Measurements from ENCODE around the gene ECI2.
"Not testable (repeated sequence)": the region's sequence is repeated elsewhere in the genome, so short reads cannot be mapped to it uniquely, and the experiment has no call there.

Gene ECI2

DNA sequence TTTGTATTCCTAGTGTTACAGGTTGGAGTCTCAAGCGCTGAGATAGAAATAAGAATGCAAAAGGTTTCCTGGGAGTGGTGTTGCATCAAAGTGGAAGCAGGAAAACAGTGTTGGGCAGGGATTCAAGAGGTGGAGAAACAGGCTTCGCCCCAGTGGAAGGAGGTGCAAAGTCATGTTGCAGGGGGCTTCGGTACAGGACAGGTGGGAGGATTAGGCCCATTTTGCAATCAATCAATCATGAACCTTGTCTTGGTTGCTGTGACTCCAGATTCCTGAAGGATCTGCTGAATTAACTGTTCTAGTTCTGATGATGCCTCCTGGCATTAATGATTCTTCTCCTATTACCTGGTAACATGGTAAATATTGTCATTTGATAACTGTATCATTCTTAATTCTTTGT lies 34.1 kb downstream of the ECI2 start:
- DNase-seq = no peak

DNA sequence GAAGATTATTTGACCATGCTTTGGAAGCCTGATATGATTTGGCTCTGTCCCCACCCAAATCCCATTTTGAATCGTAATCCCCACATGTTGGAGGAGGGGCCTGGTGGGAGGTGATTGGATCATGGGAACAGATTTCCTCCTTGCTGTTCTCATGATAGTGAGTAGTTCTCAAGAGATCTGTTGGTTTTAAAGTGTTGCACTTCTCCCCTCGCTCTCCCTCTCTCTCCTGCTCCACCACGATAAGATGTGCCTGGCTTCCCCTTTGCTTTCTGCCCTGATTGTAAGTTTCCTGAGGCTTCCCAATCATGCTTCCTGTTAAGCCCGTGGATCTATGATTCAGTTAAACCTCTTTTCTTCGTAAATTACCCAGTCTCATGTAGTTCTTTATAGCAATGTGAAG lies 34.7 kb downstream of the ECI2 start:
- DNase-seq = no peak

DNA sequence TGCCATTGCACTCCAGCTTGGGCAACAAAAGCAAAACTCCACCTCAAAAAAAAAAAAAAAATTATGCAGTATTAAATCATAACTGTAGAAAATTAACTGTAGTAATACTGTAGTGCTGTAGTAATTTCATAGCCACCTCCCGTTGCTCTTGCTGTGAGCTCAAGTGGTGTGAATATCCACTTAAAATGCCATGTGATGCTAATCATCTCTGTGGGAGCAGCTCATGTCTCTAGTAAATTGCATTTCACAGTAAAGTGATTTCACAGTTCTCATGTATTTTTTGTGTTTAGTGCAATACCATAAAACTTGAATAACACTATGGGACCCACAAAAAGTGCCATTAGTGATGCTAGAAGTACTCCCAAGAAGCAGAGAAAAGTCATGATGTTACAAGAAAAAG lies 42.1 kb downstream of the ECI2 start:
- DNase-seq = no peak

DNA sequence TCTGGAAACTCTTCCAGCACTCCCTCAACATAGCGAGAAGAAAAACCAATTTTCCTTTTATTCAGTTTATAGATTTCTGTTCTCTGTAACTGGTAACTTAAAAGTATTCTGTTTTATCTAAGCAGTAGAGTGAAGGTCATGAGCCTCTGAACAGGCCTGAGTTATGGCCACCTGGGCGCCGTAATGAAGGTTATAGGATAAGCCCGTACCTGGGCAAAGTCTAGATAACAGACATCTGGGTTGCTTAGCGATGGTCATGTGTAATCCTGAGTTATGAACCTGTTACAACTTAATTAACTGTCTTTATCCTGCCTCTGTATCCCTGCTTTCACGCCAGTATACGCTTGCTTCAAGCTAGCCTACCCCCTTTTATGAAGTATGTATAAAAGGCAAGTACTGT lies 43.4 kb downstream of the ECI2 start:
- no peak for DNase-seq

DNA sequence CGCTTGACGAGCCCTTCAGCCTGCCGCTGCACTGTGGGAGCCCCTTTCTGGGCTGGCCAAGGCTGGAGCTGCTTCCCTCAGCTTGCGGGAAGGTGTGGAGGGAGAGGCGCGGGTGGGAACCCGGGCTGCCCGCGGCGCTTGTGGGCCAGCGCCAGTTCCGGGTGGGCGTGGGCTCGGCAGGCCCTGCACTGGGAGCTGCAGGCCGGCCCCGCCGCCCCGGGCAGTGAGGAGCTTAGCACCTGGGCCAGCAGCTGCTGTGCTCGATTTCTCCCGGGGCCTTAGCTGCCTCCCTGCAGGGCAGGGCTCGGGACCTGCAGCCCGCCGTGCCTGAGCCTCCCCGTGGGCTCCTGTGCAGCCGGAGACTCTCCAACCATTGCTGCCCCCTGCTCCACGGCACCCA lies 45.3 kb downstream of the ECI2 start:
- DNase-seq = not testable (repeated sequence)

DNA sequence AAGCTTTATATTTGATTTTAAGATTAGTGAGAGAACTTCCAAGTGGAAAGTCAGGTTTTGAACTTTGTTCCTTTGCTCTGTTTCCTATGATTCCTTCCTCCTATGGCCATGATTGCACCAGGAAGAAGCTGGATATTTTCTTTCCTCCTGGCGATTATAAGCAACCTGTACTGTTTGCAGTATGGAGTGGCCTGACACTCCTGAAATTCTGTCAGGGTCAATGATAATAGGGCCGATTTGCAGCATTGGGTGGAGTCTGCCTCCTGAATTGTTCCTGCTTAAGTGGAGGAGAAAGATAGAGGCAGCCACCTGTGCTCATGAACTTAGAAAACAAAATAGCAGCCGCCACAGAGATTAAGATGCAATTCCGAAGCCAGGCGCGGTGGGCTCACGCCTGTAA lies 46.7 kb downstream of the ECI2 start:
- no peak for DNase-seq

DNA sequence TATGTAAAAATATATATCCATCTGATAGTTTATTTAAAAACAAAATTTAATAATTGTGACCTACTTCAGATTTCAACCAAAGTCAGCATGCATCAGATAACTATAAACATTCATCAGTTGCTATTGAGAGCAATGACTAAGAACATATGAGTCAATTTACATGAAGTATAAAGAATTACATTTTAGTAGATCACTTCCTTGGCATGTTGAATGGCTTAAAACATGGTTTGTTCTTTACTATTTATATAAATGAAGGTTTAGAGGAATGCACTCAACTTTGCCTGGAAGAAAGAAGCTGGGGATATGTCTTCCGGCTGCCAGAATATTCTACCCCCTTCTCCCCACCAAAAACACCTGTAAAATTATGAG lies 50.1 kb downstream of the ECI2 start:
- DNase-seq = no peak

DNA sequence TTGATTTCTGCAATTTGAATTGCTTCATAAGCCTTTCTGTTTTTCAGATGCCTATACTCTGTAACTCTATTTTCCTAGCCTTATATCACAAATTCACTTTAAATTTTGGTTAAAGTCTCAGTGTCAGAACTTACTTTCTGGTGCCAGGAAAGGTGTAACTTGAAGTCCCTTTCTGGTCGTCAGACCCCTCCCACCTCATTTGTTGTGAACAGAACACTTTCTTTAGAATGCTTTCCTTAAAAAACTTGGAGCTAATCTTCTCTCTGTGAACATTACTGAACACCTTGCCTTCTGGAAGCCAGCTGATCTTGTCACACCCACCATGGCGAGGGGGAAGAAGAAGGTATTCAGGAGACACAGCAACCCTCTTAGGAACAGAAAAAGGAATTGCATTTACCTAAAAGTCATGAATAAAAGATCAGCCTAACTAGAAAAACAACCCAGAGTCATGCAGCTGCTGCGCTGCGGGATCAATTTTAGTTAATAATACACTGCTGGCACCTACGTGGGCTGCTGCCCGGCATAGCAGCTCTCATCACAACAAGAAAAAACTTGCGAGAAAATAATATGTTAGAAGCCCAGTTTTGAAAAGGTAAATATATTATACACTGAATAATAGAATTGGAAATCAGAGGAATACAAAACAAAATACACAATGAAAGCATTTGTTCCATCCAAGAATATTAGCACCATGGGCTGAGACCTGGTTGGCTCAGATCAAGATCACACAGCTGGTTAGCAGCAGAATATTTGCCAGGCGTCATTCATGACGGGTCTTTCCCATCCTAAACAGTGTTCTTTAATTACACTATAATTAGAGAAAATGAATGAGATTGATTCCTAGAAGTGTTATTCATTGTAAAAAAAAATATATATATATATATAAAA lies 50.7 kb downstream of the ECI2 start:
- no peak for DNase-seq

DNA sequence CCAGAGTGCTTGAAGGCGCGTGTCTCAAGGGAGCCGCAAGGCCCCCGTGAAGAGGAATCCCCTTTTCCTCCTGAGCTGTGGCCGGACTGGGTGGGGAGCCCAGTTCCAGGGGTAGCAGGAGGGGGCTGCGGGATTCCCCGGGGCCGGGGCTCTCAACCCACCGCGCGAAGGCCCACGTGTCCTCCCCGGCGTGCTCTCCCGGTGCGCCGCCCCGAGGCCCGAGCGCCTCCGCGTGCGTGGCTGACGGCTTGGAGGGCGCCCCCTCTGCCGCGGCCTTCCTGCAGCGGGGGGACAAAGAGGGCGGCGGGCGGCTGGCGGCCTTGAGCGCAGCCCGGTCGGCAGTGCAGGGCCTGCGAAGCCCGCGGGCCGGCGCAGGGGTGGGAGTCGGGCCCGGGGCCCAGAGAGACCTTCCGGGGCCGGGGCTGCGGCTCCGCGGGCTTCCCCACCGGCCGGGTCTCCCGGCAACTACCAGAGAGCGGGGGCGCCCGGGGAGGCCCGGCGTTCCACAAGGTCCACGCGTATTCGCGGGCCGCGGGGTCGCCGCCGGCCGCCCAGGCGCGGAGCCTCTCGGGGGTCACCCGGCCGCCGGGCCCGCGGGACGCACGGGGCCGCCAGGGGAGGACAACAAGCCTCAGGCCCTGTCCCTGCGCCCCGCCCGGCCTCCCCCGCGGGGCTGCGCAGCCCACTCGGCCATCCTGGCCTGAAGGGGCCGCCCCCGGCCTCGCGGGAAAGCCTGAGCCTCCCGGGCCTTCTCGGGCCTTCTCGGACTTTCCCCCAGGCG lies 56.5 kb downstream of the ECI2 start, which contains the start of gene FAM217A:
Gene FAM217A, minus strand, starts transcription at position 447 of the 781 bp plus-strand sequence. CDS start 1,723 bp downstream, outside the sequence.
- DNase-seq = no peak

DNA sequence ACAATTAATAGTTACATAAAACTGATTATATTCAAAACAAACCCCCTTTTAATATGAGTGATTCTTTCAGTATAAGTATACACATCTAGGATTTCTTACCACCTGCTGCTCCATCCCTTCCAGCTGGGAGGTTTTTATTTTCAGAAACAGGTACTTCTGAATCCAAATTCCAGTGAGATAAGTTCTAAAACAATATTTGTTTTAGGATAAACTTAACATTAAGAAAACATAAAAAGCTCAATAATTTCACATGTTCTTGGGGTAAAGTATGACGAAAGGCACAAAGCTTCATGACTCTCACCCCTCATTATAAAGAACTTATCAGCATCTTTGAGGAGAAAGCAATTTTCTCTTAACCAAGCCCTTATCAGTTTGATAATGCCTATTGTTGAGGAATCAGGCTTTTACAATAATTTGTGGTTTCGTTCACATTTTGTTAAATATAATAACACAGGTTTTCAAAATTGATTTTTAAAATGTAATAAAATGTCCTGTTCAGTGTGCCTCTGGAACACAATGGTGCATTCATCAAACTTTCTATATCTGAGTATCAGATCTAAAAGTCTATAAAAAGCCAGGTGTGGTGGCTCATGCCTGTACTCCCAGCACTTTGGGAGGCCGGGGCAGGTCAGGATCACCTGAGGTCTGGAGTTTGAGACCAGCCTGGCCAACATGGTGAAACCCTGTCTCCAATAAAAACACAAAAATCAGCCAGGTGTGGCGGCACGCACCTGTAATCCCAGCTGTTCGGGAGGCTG lies 60.7 kb downstream of the ECI2 start:
- no peak for DNase-seq

DNA sequence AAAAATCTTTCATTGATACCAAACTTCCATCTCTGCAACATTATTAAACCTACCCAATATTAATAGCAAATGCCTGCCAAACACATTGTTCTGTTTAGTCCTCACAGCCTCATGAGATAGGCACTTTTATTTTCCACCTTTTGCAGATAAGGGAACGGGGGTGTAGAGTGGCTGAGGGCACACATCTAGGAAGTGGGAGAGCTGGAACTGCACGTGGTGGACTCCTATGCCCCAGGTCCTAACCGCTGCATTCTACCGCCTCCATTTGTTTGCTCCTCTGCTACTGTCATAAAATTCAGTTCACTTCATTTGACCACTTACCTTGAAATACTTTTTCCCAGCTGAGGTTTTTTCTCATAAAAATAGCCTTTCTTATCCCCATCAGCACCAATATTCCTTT lies 64.0 kb downstream of the ECI2 start:
- DNase-seq = no peak

DNA sequence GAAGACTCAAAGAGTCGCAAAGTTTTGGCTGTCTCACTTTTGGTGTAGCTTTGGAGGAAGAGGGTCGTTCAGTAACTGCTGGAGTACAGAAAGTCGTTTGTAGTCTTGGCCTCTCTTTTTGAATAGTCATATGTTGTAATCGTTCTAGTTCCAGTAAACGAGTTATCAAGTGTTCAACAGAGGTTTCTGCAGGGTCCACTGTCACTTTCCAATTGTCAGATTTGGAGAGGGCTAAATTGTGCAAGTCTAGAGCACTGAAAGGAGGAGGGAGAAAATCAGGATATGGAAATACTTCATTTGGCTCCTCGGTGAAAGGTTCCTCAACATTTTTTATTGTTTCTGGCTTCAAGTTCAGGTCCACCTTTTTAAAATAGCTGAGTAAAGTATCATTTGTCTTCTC lies 66.2 kb downstream of the ECI2 start:
- DNase-seq = no peak

DNA sequence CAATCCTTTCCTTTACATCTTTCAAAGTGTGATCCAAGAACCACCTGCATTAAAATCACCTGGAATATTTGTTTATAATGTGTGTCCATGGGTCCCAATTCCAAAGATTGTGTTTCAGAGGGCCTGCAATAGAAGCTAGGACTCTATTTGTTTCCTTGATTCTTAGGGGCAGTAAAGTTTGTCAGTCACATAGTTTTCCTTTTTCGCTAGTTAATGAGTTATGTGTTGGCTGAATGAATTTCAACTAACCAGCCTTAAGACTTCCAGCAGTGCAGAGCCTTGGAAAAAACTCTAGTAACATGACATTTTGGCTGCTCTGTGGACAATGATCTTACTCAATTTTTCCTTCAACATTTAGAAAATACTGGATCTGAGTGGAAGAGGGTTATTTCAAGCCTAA lies 67.7 kb downstream of the ECI2 start:
- DNase-seq = no peak

DNA sequence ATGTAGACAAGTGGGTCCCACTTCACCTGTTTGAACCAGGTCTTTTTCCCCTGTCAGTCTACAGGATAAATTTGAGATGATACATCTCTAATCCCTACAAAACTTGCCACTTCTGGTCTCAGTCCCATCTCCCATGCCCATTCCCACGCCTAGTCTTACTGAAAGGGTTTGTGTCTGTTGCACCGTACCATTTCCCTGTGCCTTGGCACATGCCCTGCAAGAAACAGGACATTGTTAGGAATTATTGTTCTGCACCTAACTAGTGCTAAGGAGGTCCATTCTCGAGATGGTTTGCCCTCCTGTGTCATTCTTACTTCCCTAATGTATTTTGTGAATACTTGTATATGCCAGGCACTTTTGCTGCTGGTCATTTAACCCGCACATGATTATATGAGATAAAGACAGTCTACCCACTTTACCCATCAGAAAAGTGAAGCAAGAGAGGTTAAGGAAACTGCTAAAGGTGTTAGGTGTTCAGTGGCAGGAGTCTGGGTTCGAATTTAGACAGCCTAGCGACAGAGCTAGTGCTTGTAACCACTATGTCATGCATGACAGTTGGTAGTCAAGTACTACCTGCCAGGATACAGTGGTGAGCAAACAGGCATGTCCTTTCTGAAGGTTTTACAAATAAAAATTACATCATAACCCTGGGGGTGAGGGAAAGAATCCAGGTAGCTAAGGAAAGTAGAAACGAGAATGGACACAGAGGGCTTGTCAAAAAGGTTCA lies 69.2 kb downstream of the ECI2 start:
- DNase-seq = no peak

Measured in CD4-positive, alpha-beta T cell treated with Interferon alpha-2 for 1 hour (primary cell).